ENCODE results near the gene ZMYM4.

ZMYM4 gene

GRCh38 chr1:35285771-35286606 lies 17.5 kb downstream of the ZMYM4 start:
- no peak for DNase-seq (ENCODE audit: low read depth)
- H3K4me3 ChIP-seq (ENCODE audit: low read length): no peak overlapping the region
- TF ChIP-seq CTCF (conservative IDR thresholded peaks at IDR 0.05; ENCODE audit: low read length): no peak

GRCh38 chr1:35287807-35288640 lies 19.5 kb downstream of the ZMYM4 start:
- DNase-seq (ENCODE audit: low read depth): peak; percentile 77
- H3K4me3 ChIP-seq (ENCODE audit: low read length): peak overlapping the region; percentile 28; the same call in 1 of the 2 replicates

GRCh38 chr1:35288761-35289160 lies 20.3 kb downstream of the ZMYM4 start:
- peak; percentile 52 for DNase-seq (ENCODE audit: low read depth)

More at GRCh38 chr1:35287807-35288640, 19.5 kb downstream of the ZMYM4 start:
- TF ChIP-seq CTCF (conservative IDR thresholded peaks at IDR 0.05; ENCODE audit: low read length): no peak

GRCh38 chr1:35290452-35290851 lies 21.9 kb downstream of the ZMYM4 start:
- no peak for DNase-seq (ENCODE audit: low read depth)
- TF ChIP-seq CTCF (conservative IDR thresholded peaks at IDR 0.05; ENCODE audit: low read length): no peak
- no peak overlapping the region for H3K4me3 ChIP-seq (ENCODE audit: low read length)

More at GRCh38 chr1:35288761-35289160, 20.3 kb downstream of the ZMYM4 start:
- no peak for TF ChIP-seq CTCF (conservative IDR thresholded peaks at IDR 0.05; ENCODE audit: low read length)
- H3K4me3 ChIP-seq (ENCODE audit: low read length): no peak overlapping the region

DNA sequence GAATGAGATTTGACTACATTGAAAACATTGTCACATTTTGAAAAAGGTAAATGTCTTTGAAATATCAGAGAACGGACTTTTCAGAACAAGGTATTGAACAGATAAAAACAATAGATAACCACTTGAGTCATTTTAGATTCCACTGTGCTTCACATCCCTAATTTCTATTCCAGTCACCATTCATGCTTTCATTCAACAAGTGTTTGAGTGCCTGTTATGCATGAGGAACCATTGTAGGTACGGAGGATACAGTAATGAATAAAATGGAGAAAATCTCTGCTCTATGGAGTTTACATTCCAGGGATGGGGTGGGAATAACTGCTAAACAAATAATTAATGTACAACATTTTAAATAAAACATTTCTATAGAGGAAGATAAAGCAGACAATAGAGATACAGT lies 26.3 kb downstream of the ZMYM4 start:
- no peak for DNase-seq (ENCODE audit: low read depth)
- no peak overlapping the region for H3K4me3 ChIP-seq (ENCODE audit: low read length)
- no peak for TF ChIP-seq CTCF (conservative IDR thresholded peaks at IDR 0.05; ENCODE audit: low read length)

DNA sequence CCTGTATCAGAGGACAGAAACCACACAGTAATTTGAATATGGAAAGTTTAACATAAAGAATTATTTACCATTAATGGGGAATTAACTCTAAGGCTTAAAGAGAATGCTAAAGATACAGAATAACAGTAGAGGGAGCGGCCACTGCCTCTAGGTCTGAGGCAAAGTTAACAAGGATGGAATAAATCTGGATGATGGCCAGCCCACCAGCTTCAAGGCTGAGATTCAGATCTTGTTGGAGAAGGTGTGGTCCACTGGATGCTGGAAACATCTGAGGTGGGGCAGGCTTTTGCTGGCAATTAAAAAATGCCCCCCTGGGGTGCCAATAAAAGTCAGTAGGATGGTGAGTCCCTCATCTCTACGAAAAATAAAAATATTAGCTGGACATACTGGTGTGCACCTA lies 29.4 kb downstream of the ZMYM4 start:
- no peak for TF ChIP-seq CTCF (conservative IDR thresholded peaks at IDR 0.05; ENCODE audit: low read length)
- no peak overlapping the region for H3K4me3 ChIP-seq (ENCODE audit: low read length)
- no peak for DNase-seq (ENCODE audit: low read depth)
